A549 (cell line): Measurements from ENCODE around the gene LAP3. TPM values are rescaled to one million over a fixed set of nuclear protein-coding genes. Genes with fewer than 3 reads are reported as not detected.

Experiments
- ATAC-seq, 2 experiments: fragments of 200-7000 bp in 1 of 2; fragments of >200 bp in 1 of 2; cut with Nextera tagmentation in 1 of 2; cut with Tn5 transposase in 1 of 2; 3 replicates each; pipeline versions ENCODE4 v1.8.0 to v1.9.1; 2018 to 2020; ENCODE audit warnings: mild to moderate bottlenecking in 1 of 2, moderate library complexity in 1 of 2
- CTCF ChIA-PET: fragments of 300-600 bp; sonication (Branson Sonifier 250); formaldehyde crosslinking; extraction: SDS; loops from one replicate; lab custom pipeline; 2021; ENCODE audit warnings: antibody characterized with exemption, inconsistent platforms; lab: Yijun Ruan, JAX
- POLR2A ChIA-PET: fragments of 350-600 bp; formaldehyde crosslinking; extraction: SDS; loops from one replicate; lab custom pipeline; 2021; ENCODE audit warnings: antibody characterized with exemption, inconsistent platforms; lab: Yijun Ruan, JAX
- DNase-seq, 2 experiments: peaks; one replicate each; pipeline versions ENCODE4 v3.0.0 to v3.0.0-alpha.2; 2011 to 2016; ENCODE audit warnings: low read depth in 1 of 2, low spot score in 1 of 2
- FAIRE-seq: peaks from 2 replicates; lab custom pipeline; 2011; peaks lifted over from hg19 to GRCh38; lab: Jason Lieb, UNC
- H3K27ac ChIP-seq, 2 experiments: fragments of >200 bp; sonication (Bioruptor Twin); formaldehyde crosslinking; 3 replicates each; pipeline ENCODE4 v1.5.1; 2016 to 2017
- H3K4me1 ChIP-seq: fragments of >200 bp; sonication (Bioruptor Twin); formaldehyde crosslinking; 3 replicates; pipeline ENCODE4 v1.6.1; 2016
- H3K4me2 ChIP-seq: fragments of >200 bp; sonication (Bioruptor Twin); formaldehyde crosslinking; 3 replicates; pipeline ENCODE4 v1.6.1; 2016
- H3K4me3 ChIP-seq: fragments of >200 bp; sonication (Bioruptor Twin); formaldehyde crosslinking; 3 replicates; pipeline ENCODE4 v1.5.1; 2016
- H3K9me3 ChIP-seq: fragments of >200 bp; sonication (Bioruptor Twin); formaldehyde crosslinking; 3 replicates; pipeline ENCODE4 v1.6.1; 2016
- ATOH8 ChIP-seq: fragments of 250-450 bp; sonication (Bioruptor Pico); IDR thresholded peaks from 2 replicates; pipeline ENCODE4 v1.5.0; 2020; ENCODE audit warnings: low read depth, mild to moderate bottlenecking, moderate library complexity
- BCL3 ChIP-seq: fragments of >200 bp; sonication (Bioruptor Twin); formaldehyde crosslinking; IDR thresholded peaks from 3 replicates; pipeline ENCODE4 v1.6.1; 2016
- CBX8 ChIP-seq: fragments of 200-600 bp; sonication (generic); IDR thresholded peaks from 2 replicates; pipeline ENCODE4 v1.6.1; 2016
- ELK1 ChIP-seq: fragments of 150-350 bp; IDR thresholded peaks from 2 replicates; pipeline ENCODE4 v1.6.1; 2014; ENCODE audit warnings: low read depth, mild to moderate bottlenecking, low read length
- ESRRA ChIP-seq: fragments of 150-350 bp; IDR thresholded peaks from 2 replicates; pipeline ENCODE4 v1.6.1; 2014; ENCODE audit warnings: mild to moderate bottlenecking, low read length, borderline replicate concordance
- FOSB ChIP-seq: fragments of 250-450 bp; sonication (Bioruptor Pico); IDR thresholded peaks from 2 replicates; pipeline ENCODE4 v1.5.0; 2020; ENCODE audit warnings: mild to moderate bottlenecking, moderate library complexity
- FOSL2 ChIP-seq, 2 experiments: fragments of 450-650 bp in 1 of 2; fragments of >200 bp in 1 of 2; sonication (Bioruptor Twin) in 1 of 2; formaldehyde crosslinking; IDR thresholded peaks; 2 replicates each; pipeline versions ENCODE4 v1.5.0 to v1.6.1; 2016 to 2020; ENCODE audit warnings: mild to moderate bottlenecking in 1 of 2, moderate library complexity in 1 of 2
- HES2 ChIP-seq: fragments of >200 bp; sonication (Bioruptor Twin); formaldehyde crosslinking; IDR thresholded peaks from 2 replicates; pipeline ENCODE4 v1.6.1; 2016
- HOXA7 ChIP-seq: fragments of 250-450 bp; sonication (Bioruptor Pico); IDR thresholded peaks from 2 replicates; pipeline ENCODE4 v1.5.0; 2020; ENCODE audit warnings: mild to moderate bottlenecking, moderate library complexity
- KDM5A ChIP-seq: fragments of 200-600 bp; sonication (generic); IDR thresholded peaks from 2 replicates; pipeline ENCODE4 v1.6.1; 2016; ENCODE audit warnings: antibody characterized with exemption, mild to moderate bottlenecking
- MAZ ChIP-seq: fragments of 150-350 bp; IDR thresholded peaks from 2 replicates; pipeline ENCODE4 v1.6.1; 2014; ENCODE audit warnings: antibody characterized with exemption, low read depth, low read length, borderline replicate concordance
- MYC ChIP-seq: IDR thresholded peaks from 2 replicates; pipeline ENCODE4 v1.6.1; 2012; ENCODE audit warnings: mild to moderate bottlenecking, inconsistent platforms, low read length, improper control_type of control experiment, borderline replicate concordance
- NR3C1 ChIP-seq: fragments of >200 bp; sonication (Bioruptor Twin); formaldehyde crosslinking; IDR thresholded peaks from 3 replicates; pipeline ENCODE4 v1.6.1; 2017
- PBX3 ChIP-seq: IDR thresholded peaks from 2 replicates; pipeline ENCODE4 v1.6.1; 2012
- PHF8 ChIP-seq: fragments of 200-600 bp; sonication (generic); IDR thresholded peaks from 2 replicates; pipeline ENCODE4 v1.6.1; 2016; ENCODE audit warnings: low read depth, mild to moderate bottlenecking, antibody characterized with exemption, moderate library complexity, borderline replicate concordance
- POLR2A ChIP-seq: IDR thresholded peaks from 2 replicates; pipeline ENCODE4 v1.6.1; 2012; ENCODE audit warnings: mild to moderate bottlenecking, low read length
- RCOR1 ChIP-seq: fragments of 150-350 bp; IDR thresholded peaks from 2 replicates; pipeline ENCODE4 v1.6.1; 2014; ENCODE audit warnings: antibody characterized with exemption, low read length, low read depth
- RFX5 ChIP-seq: fragments of 450-650 bp; IDR thresholded peaks from 2 replicates; pipeline ENCODE4 v1.7.1; 2014; ENCODE audit warnings: antibody characterized with exemption, mild to moderate bottlenecking, moderate library complexity
- SMC3 ChIP-seq: fragments of >200 bp; sonication (Bioruptor Twin); formaldehyde crosslinking; IDR thresholded peaks from 3 replicates; pipeline ENCODE4 v1.6.1; 2018; ENCODE audit warnings: inconsistent platforms
- TFCP2L1 ChIP-seq: fragments of 250-450 bp; sonication (Bioruptor Pico); IDR thresholded peaks from 2 replicates; pipeline ENCODE4 v1.5.0; 2021; ENCODE audit warnings: mild to moderate bottlenecking
- TP53 ChIP-seq: fragments of 250-450 bp; sonication (Bioruptor Pico); IDR thresholded peaks from 2 replicates; pipeline ENCODE4 v1.5.0; 2021; ENCODE audit warnings: mild to moderate bottlenecking, moderate library complexity
- ZC3H11A ChIP-seq: fragments of 450-650 bp; IDR thresholded peaks from 2 replicates; pipeline ENCODE4 v1.6.1; 2014; ENCODE audit warnings: antibody characterized with exemption, mild to moderate bottlenecking
- ZFP36 ChIP-seq: fragments of 450-650 bp; IDR thresholded peaks from 2 replicates; pipeline ENCODE4 v1.6.1; 2014; ENCODE audit warnings: borderline replicate concordance; ENCODE audit not compliant: partially characterized antibody
- ZNF302 ChIP-seq: fragments of 250-450 bp; sonication (Bioruptor Pico); IDR thresholded peaks from 2 replicates; pipeline ENCODE4 v1.9.0; 2021; ENCODE audit warnings: inconsistent platforms, mild to moderate bottlenecking, moderate library complexity
- WGBS: methylation state at CpG from one replicate; pipeline ENCODE4 v1.1.6; 2017; ENCODE audit errors: missing lambda C conversion rate; 5-methylcytosine and 5-hydroxymethylcytosine counted together
- polyA plus RNA-seq, 4 experiments: library from polyadenylated mRNA; depleted of rRNA in 3 of 4; stranded (reverse); fragments of >200 nt; fragmentation: RNase III in 1 of 4; extraction: RNeasy Plus Mini Kit Qiagen cat#74134 plus additional on column Dnase treatment in 1 of 4; gene quantifications; 2 replicates in 3 of 4; 3 replicates in 1 of 4; pipeline ENCODE4 v1.2.3, GENCODE V29; 2011 to 2017

Gene LAP3
- polyA plus RNA-seq, 2 of the 4 experiments (the other 2 are of a cell fraction), result 38.6 to 46.2 TPM

GRCh38 chr4:17560065-17560673 lies 16.8 kb upstream of the LAP3 start:
- Histone ChIP-seq H3K4me2 (no peak overlapping the region), H3K4me1 (no peaks in the 10 kb centered on the region), H3K27ac (no peak overlapping the region)
- FAIRE-seq (no peak), ATAC-seq (no peak)
- 46% methylated on average over 6 of the region's 6 CpGs for WGBS
- CTCF ChIA-PET, result no interaction called here
- TF ChIP-seq ELK1 (no peak), PHF8 (no peak), HOXA7 (CRISPR knock-in tag) (no peak), SMC3 (no peak), NR3C1 (no peak), MAZ (no peak), BCL3 (no peak), CBX8 (no peak), FOSL2 (IDR thresholded peaks at IDR 0.05) (no peak), FOSL2 (CRISPR knock-in tag; IDR thresholded peaks at IDR 0.05) (no peak), ATOH8 (CRISPR knock-in tag) (no peak), HES2 (no peak), MYC (no peak), ZC3H11A (no peak), TP53 (CRISPR knock-in tag) (no peak), RFX5 (no peak), TFCP2L1 (CRISPR knock-in tag) (no peak), KDM5A (no peak), ESRRA (no peak), RCOR1 (no peak), FOSB (CRISPR knock-in tag) (no peak)
- TF ChIP-seq, all 56 proteins: peak for 0
- no peak for DNase-seq
- POLR2A ChIA-PET, result no interaction called here
- Histone ChIP-seq H3K4me3 (no peak overlapping the region), H3K9me3 (no peaks in the 10 kb centered on the region)

- ATAC-seq, result no peak
- Histone ChIP-seq H3K27ac (no peak overlapping the region), H3K4me2 (no peak overlapping the region), H3K4me3 (no peak overlapping the region), H3K9me3 (no peaks in the 10 kb centered on the region), H3K4me1 (no peaks in the 10 kb centered on the region)
- no peak for DNase-seq
- POLR2A ChIA-PET, result no interaction called here
- CTCF ChIA-PET, result interaction anchor here (0.6 kb wide), 1 partner anchor 77 kb away, joined by 3 read pairs; no protein-coding TSS in a partner anchor
- 52% methylated on average over 8 of the region's 8 CpGs for WGBS
- FAIRE-seq, result no peak
- TF ChIP-seq TP53 (CRISPR knock-in tag) (no peak), ZNF302 (no peak), ZFP36 (no peak), MYC (no peak), POLR2A (no peak), PBX3 (no peak), ATOH8 (CRISPR knock-in tag) (no peak), MAZ (no peak), ELK1 (no peak)
These were observed 15.6 kb upstream of the LAP3 start for GRCh38 chr4:17561195-17561909.
